ENCODE data around the gene NGRN.

NGRN gene, protein sequence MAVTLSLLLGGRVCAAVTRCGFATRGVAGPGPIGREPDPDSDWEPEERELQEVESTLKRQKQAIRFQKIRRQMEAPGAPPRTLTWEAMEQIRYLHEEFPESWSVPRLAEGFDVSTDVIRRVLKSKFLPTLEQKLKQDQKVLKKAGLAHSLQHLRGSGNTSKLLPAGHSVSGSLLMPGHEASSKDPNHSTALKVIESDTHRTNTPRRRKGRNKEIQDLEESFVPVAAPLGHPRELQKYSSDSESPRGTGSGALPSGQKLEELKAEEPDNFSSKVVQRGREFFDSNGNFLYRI

DNA sequence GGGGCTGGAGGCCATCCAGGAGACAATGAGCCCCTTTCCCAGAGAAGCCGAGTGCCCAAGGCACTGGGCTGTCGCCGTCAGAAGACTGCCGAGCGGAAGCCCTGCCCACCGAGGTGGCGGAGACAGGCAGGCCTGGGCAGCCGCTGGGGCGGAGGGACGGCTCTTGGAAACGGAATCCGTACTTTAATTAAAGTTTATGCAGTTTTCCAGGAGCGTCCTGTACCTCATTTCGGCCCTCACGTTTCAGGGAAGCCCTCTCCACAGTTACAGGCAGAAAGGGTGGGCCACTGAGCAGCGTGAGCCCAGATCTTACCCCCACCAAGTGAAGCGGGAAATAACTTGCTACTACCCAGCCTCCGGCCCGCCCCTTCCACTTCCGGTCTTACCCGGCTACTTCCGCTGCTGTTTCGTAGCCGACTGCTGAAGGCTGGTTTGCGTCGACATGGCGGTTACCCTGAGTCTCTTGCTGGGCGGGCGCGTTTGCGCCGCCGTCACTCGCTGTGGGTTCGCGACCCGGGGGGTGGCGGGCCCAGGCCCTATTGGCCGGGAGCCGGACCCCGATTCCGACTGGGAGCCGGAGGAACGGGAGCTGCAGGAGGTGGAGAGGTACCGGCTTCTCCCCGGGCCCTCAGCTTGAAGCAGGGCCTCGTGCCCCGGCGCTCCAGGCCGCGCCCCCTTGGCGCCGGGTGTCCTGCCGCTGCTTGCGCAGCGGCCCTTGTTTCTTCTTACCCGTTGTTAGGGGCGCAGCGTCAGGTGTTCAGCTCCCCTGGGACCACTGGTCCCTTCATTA is at the start of gene NGRN:
Gene NGRN, plus strand, starts transcription at position 402 of the 790 bp plus-strand sequence. Its CDS starts 41 bp downstream, at position 443.
- DNase-seq = peak; percentile 90

DNA sequence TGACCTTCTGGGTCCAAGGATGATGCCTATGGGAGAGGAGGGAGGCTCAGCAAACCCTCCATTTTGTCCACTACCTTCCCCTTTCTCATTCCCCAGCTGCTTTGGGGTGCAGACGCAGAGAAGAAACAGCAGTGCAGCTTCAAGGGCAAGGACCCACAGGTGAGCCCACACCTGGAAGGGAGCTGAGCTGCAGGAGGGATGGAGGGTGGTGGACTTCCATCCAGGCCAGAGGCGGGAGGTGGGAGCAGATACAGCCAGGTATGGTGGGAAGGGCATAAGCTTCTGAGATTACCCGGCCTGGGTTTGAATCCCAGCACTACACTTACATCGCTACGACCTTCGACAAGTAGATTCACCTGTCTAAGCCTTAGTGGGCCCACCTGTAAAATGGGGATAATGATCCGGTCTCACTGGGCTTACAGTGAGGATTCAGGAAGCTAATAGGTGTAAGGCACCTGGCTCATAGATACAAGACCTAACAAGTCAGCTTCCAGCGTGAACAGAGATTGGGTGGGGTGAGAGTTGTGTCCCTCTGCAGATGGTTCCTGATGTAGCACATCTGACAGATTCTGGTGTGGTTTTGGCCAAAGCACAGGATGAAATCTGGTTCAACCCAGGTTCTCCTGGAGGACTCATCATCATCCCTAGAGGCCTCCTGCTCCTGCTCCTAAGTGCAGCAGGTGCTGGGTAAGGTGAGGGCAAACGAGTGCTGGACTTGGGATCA is 47.6 kb upstream of the NGRN start:
- DNase-seq = no peak

DNA sequence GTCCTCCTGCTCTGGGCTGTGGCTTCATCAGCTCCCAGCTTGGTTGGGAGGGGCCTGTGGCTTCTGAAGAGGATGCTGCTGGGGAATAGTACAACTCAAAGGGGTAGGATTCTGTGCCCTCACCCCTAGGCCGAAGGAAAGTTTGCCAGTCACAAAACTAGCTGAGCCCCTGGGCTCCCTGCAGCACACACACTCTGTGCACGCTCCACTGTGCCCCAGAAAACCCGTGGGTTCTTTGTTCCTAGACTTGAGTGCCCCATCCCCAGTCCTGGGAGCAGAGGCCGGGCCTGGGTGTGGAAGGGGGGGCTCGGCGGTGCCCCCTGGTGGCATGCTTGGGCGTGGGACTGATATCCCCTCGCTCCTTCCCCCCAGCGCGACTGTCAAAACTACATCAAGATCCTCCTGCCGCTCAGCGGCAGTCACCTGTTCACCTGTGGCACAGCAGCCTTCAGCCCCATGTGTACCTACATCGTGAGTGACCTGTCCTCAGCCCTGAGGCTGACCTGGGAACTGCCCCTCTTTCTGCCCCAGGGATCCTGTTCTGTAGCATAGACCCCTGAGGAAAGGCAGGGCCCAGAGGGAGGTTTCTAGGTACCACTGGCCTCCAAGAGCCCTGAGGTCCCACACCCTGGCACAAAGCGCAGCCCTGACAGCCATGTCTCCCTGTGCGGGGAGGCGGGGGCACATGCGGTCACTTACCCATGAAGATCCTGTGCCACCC is 45.9 kb upstream of the NGRN start:
- peak; percentile 34 for DNase-seq

DNA sequence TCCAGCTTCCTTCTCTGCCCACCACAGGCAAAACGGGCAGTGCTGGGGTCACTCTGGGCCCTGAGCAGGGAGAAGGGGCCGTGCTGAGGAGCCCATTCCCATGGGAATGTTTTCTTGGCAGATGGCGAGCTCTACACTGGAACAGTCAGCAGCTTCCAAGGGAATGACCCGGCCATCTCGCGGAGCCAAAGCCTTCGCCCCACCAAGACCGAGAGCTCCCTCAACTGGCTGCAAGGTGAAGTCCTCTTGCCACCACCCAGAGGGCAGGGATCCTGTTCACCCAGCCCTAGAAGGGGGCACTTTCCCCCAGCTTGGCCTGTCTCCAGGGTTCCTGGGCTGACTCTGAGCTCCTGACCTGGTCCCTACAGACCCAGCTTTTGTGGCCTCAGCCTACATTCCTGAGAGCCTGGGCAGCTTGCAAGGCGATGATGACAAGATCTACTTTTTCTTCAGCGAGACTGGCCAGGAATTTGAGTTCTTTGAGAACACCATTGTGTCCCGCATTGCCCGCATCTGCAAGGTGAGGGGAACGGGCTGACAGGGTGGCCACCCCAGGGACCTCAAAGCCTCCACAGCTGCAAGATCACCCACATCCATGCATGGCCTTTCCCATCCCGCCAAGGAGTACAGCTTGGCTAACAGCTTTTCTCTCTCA is 44.1 kb upstream of the NGRN start:
- DNase-seq = peak; percentile 28

DNA sequence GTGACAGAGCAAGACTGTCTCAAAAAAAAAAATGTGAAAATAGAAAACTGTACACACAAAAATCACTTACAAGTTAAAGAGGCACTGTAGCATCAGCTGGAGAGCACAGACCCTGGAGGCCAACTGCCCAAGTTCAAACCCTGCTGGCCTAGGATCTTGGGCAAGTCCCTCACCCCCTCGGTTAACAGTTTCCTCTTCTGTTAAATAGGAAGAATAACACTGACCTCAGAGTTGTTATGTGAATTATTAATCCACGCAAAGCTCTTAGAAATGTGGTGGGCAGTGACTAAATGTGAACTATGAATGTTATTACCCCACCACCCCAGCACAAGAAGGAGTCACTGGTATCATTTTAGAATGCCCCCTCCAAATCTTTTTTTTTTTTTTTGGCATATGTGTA is 42.9 kb upstream of the NGRN start:
- no peak for DNase-seq

DNA sequence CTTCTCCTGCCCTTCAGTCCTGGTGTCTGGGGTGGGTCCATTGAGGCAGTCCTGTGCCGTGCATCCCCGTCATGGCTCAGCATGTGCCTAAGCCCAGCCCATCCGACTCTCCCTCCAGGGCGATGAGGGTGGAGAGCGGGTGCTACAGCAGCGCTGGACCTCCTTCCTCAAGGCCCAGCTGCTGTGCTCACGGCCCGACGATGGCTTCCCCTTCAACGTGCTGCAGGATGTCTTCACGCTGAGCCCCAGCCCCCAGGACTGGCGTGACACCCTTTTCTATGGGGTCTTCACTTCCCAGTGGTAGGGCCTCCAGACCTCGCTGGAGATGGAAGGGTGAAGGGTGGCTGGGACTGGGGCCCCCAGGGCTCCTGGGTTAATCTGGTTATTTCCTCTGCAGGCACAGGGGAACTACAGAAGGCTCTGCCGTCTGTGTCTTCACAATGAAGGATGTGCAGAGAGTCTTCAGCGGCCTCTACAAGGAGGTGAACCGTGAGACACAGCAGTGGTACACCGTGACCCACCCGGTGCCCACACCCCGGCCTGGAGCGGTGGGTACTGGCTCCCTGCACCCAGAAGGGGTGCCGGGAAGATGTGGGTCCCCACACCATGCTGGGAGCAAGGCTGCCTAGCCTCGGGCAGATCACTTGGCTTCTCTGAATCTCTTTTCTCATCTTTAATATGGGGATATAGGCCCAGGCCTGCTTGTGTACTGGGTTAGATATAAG is 41.9 kb upstream of the NGRN start:
- DNase-seq = no peak

DNA sequence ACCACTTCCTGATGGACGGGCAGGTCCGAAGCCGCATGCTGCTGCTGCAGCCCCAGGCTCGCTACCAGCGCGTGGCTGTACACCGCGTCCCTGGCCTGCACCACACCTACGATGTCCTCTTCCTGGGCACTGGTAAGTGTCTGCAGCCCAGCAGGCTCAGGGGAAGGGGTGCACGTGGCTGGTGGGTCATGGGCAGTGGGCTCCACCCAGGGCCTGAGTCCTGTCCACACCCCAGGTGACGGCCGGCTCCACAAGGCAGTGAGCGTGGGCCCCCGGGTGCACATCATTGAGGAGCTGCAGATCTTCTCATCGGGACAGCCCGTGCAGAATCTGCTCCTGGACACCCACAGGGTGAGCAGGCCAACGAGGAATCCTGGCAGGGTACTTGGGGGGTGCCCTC is 40.4 kb upstream of the NGRN start:
- no peak for DNase-seq

DNA sequence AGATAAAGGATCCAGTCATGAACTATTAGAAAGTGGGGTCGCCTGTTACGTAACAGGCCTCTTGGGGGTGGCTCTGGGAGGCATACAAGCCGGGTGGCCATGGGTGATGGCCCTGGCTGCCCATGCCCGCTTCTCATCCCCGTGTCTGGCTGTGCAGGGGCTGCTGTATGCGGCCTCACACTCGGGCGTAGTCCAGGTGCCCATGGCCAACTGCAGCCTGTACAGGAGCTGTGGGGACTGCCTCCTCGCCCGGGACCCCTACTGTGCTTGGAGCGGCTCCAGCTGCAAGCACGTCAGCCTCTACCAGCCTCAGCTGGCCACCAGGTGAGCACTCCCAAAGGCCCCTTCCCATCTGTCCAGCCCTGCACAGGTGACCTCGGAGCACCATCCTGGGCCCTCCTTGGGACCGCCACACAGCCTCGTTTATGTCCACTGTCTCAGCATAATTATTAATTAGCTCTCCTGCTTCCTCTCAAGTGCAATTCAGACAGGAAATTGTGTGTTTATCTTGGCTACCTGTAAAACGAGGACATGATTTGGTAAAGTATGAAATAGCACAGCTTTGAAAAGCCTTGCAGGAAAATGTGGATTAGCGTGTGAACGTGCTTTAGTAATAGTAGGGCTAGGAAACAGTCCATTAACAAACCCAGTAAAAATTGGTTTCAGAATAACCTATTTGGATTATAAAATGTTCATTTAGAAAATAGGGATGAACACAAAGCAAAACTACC is 39.8 kb upstream of the NGRN start:
- DNase-seq = no peak

DNA sequence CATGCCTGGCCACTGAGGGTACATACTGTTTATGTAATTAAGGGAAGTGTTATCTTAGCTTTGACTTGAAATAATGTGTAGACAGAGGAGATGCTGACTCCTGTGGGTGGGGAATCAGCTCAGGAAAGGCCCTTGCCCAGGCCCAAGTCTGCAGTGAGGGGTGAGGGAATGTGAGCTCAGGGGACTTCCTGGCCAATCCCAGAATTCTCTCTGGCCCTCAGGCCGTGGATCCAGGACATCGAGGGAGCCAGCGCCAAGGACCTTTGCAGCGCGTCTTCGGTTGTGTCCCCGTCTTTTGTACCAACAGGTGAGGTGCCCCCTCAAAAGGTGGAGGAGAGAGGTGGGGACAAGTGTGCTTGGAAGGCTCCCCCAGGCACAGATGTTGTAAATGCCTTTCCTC is 38.1 kb upstream of the NGRN start:
- DNase-seq = no peak

DNA sequence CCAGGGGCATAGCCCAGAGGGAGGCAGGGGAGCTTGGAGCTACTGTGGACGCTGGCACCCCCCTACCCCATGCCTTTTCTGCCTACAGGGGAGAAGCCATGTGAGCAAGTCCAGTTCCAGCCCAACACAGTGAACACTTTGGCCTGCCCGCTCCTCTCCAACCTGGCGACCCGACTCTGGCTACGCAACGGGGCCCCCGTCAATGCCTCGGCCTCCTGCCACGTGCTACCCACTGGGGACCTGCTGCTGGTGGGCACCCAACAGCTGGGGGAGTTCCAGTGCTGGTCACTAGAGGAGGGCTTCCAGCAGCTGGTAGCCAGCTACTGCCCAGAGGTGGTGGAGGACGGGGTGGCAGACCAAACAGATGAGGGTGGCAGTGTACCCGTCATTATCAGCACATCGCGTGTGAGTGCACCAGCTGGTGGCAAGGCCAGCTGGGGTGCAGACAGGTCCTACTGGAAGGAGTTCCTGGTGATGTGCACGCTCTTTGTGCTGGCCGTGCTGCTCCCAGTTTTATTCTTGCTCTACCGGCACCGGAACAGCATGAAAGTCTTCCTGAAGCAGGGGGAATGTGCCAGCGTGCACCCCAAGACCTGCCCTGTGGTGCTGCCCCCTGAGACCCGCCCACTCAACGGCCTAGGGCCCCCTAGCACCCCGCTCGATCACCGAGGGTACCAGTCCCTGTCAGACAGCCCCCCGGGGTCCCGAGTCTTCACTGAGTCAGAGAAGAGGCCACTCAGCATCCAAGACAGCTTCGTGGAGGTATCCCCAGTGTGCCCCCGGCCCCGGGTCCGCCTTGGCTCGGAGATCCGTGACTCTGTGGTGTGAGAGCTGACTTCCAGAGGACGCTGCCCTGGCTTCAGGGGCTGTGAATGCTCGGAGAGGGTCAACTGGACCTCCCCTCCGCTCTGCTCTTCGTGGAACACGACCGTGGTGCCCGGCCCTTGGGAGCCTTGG is 37.4 kb upstream of the NGRN start:
- DNase-seq = no peak

DNA sequence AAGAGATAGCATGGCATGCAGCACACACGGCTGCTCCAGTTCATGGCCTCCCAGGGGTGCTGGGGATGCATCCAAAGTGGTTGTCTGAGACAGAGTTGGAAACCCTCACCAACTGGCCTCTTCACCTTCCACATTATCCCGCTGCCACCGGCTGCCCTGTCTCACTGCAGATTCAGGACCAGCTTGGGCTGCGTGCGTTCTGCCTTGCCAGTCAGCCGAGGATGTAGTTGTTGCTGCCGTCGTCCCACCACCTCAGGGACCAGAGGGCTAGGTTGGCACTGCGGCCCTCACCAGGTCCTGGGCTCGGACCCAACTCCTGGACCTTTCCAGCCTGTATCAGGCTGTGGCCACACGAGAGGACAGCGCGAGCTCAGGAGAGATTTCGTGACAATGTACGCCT is 36.5 kb upstream of the NGRN start:
- DNase-seq = no peak

DNA sequence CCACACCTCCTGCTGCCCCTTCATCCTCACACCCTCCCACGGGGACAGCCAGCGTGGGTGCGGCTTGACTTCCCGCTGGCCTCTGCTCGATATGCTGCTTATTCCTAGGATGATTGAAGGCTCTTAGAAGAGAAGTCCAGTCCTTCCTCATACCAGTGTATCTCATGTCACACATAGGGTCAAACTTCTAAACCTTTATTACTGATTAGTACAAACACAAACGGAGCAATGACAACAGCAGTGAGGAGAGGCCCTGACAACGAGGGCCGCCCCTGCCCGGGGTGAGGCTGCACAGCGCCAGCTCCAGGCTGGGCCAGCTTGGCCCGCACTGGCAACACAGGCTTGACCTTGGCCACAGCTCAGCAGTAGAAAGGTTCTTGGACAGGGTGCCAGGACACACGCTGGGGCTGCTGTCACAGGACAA is 35.4 kb upstream of the NGRN start:
- no peak for DNase-seq

DNA sequence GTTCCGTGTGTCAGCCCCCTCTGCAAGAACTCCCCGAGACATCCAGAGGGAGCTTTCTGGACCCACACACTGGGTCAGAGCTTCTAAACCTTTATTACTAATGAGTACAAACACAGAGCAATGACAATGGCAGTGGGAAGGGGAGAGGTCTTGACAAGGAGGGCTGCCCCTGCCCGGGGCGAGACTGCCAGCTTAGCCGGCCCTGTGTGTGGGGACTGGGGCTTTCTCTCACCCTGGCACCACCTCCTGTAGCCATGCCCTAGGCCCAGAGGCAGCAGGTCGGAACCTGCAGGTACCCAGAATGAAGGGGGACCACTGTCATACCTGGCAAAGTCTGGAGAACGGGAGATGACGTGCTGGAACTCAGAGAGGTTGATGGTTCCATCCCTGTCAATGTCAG is 34.9 kb upstream of the NGRN start:
- DNase-seq = no peak

DNA sequence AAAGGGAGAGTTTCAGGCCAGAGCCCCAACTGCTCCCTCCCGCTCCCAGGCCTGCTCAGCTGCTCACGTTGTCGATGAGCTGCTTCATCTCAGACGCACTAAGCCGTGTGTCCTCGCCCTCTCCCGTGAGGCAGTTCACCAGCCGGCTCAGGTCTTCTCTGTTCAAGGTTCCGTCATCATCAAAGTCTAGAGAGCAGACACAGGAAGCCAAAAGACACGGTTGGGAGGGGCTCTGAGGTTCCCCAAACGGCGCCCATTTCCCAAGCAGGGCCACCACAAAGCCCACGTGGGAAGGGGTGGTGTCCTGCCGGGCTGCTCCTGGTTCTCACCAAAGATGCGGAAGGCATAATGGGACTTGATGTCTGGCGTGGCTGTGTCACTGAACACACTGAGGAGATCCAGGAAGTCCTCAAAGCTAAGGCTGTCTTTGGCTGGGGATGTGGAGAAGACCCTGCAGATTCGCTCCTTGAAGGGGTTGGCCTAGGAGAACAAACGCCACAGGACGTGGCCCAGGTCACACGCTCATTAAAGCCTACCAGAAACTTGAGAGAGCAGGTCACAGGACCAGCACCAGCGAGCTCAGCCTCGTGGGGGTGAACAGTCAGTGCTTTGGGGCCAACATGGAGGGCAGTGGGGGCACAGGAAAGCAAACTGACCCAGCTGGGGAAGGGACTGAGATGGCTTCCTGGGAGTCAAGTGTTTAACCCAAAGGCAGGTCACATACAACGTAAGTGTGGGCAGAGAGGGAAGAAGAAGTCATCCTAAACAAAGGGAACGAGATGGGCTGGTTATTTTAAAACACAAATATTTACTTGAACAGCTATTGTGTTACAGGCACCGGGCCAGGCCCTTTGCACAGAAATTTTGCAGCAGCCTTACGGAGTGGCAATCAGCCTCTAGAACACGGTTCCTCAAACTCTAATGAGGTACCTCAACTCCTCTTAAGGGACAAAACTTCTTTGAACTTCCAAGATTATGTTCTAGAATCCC is 34.1 kb upstream of the NGRN start:
- DNase-seq = peak; percentile 82

DNA sequence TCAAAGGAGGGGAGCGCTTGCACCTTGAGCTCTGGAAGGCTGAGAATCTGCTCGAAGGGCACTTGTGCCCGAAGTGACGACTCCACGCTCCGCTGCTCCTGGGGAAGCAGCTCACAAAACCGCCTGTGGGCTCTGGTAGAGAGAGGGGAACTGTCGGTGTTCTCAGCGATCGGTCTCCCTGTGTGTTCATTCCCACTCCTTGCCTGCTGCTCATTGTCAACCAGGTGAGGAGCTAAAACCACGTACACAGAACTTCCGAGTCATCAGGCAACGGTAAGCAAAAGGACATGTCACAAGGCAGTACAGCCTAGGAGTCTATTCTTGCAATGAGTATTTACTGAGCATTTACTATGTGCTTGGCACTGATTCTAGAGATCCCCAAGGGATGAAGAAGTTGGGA is 33.3 kb upstream of the NGRN start:
- DNase-seq = no peak

DNA sequence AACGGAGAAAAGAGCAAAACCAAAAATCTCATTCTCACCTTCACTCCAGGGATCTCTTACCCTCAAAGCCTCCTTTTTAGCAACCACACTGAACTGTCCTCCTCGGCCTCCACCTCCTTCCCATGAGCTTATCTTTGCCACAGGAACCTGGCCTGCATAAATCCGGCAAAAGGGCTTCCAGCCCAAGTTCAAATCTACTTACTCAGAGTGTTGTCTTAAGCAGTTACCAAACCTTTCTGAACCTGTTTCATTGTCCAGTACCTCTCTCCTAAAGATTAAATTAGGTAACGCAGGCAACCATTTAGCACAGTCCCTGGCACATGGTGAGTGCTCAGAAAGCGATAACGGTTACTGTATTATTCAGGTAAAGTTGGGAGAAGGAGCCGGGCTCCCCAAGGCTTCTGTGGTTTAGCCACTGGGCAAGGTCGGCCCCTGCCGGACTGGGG is 32.5 kb upstream of the NGRN start:
- no peak for DNase-seq

DNA sequence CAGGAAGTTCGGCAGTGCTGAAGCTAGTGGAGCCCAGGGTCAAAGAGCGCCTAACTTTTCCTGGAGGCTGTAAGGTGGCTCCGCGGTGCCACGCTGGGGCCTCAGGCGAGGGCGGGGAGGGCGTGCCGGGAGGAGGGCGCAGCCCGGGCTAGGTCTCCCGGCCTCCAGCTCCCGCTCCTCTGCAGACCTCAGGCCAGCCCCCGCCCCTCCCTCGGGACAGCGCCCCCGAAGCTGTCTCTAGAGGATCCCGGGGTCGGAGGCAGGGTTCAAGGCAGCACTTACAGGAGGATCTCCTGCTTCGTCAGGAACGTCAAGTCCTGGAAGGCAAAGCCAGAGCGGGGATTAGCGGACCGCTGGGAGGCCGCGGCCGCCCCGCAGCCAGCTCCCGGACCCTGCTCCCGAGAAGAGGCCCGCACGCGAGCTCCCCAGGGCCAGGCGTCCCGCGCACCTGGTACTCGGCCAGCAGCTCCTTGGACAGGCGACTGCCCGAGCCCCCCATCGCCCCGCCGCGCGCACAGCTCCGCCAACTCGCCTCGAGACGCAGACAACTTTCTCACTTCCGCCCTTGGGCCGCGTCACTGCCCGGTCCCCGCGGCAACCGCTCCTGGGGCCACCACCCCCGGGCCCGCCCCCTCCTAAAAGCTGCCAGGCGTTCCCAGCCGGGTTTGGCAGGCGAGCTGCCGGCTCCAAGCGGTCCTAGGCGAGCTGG is 31.9 kb upstream of the NGRN start, which contains the start of gene CIB1:
Gene CIB1, minus strand, starts transcription at position 555 of the 709 bp plus-strand sequence. Its CDS starts 56 bp downstream, at position 499.
- peak; percentile 97 for DNase-seq

Data from CD4-positive, alpha-beta T cell treated with Interleukin-4 for 4 hours (primary cell).